Tibial nerve (tissue), 4 donors: Measurements from ENCODE around the gene TP63.

Experiments used
- CTCF ChIP-seq, 5 experiments: fragments of 200-600 bp in 3 of 5; fragments of 450-650 bp in 2 of 5; sonication (generic) in 3 of 5; IDR thresholded peaks; one replicate each; pipeline ENCODE4 v1.5.1; 2016 to 2019; ENCODE audit warnings: antibody characterized with exemption in 5 of 5, mild to moderate bottlenecking in 3 of 5, moderate library complexity in 2 of 5
- EP300 ChIP-seq, 2 donors: sonication (generic); formaldehyde crosslinking; IDR thresholded peaks; one replicate each; pipeline ENCODE4 v1.6.1; 2017; ENCODE audit warnings: antibody characterized with exemption in 2 of 2, mild to moderate bottlenecking in 1 of 2

GRCh38 chr3:189826566-189826965 is 195.4 kb downstream of the TP63 start:
- TF ChIP-seq CTCF (IDR thresholded peaks at IDR 0.05) (no peak), EP300 (IDR thresholded peaks at IDR 0.05) (no peak)
